Measurements from ENCODE around the gene CHD5.

CHD5 gene

DNA sequence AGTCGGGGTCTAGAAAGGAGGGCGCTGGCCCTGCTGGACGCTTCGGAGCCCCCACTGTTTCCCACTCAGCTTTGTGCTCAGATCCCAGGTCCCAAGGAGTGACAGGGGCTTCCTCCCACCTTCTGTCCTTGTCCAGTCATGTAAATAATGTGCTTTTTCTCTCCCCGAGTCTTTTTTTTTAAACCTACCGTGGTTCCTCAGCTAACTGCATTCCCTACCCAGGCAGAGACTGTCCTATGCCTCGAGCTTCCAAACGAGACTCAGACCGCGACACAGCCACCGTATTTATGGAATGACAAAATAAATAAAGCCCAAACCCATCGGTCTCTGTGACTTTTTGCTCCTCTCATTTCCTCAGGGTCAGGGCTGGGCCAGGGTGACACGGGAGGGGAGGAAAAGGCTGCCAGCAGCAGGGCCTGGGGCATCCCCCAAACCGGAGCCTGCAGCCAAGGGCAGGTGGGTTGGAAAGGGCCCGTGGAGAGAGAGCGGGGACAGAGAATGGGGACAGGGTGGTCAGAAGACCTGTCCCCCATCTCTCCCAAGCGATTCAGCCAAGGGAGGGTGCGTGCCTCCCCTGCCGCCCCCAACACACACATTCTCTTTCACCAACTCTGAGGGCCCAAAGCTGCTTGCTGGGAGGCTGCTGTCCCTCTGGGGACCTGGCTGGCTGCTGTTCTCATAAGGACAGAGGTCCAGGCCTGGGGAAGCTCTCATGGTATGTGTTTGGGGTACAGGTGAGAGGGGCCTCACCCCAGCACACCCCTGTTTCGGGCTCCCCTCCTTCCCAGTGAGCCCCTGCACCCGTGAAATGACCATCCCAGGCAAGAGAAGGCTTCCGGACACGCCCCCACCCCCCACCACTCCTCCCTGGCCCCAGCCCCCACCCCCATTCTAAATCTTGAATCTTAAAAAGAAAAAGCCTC, 79.0 kb downstream of the CHD5 start:
- DNase-seq (ENCODE audit: low read depth in 2 of 3, low spot score in 1 of 3): no peak

GRCh38 chr1:6099787-6100765, 80.0 kb downstream of the CHD5 start:
- DNase-seq (ENCODE audit: low read depth in 2 of 3, low spot score in 1 of 3): no peak

DNA sequence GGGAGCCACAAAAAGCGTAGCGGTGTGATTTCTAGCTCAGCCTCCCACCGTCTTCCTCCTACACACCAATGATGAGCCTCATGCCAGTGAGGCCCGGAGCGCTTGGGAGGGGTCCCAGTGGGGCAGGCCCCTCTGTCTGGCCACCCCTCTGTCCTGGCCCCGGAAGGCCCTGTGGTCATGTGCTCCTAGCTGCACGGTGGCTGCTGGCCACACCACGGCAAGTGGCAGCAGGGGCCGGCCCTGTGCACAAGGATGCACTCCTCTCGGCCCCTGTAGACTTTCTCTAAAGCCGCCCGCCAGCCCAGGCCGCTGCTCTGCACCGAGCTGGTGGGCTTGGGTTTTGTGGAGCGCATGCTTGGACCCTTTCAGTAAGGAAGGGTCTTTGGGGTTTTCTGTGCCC, 80.8 kb downstream of the CHD5 start:
- no peak for DNase-seq (ENCODE audit: low read depth in 2 of 3, low spot score in 1 of 3)

DNA sequence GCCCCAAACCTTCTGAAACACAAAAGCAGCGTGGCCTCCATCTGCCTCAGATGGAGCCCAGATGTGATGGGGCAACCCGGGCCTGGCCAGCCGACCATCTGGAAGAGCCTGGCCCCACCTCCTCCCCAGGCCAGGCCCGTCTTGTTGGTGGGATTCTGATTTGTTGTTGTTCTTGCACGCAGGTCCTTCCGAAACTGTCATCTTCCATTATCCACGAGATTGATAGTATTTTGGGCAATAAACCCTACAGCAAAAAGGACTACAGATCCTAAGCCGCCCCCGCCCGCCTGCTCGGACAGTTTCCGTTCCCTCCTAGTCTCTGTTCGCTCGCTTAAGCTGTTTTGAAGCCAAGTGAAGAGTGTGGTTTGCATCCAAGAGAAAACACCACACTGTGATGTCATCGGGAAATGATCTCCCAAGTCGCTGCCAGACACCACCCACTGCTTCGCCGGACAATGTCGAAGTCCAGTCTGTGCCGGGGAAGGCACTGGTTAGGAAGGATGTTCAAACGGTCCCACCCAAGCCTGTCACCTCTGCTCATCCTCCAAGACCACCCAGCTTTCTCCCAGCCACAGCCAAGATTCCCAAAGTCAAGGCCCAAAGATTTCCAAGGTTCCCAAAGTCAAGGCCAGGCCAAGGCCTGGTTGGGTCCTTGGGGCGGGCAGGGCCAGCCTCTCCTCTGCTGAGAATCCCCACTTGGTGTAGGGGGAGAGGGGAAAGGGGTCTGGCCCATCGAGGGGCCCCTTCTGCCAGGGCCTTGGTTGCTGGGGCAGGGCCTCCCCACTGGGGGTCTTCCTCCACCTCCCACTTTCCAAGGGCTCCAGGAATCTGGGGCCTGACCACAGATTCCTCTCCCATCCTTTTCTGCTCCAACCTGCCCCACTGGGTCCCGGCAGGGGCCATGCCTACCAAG, 81.6 kb downstream of the CHD5 start:
- DNase-seq (ENCODE audit: low read depth in 2 of 3, low spot score in 1 of 3): no peak

- no peak for DNase-seq (ENCODE audit: low read depth in 2 of 3, low spot score in 1 of 3)
These were observed 82.3 kb downstream of the CHD5 start for GRCh38 chr1:6097824-6098223.

GRCh38 chr1:6097117-6097595, 83.0 kb downstream of the CHD5 start:
- no peak for DNase-seq (ENCODE audit: low read depth in 2 of 3, low spot score in 1 of 3)

DNA sequence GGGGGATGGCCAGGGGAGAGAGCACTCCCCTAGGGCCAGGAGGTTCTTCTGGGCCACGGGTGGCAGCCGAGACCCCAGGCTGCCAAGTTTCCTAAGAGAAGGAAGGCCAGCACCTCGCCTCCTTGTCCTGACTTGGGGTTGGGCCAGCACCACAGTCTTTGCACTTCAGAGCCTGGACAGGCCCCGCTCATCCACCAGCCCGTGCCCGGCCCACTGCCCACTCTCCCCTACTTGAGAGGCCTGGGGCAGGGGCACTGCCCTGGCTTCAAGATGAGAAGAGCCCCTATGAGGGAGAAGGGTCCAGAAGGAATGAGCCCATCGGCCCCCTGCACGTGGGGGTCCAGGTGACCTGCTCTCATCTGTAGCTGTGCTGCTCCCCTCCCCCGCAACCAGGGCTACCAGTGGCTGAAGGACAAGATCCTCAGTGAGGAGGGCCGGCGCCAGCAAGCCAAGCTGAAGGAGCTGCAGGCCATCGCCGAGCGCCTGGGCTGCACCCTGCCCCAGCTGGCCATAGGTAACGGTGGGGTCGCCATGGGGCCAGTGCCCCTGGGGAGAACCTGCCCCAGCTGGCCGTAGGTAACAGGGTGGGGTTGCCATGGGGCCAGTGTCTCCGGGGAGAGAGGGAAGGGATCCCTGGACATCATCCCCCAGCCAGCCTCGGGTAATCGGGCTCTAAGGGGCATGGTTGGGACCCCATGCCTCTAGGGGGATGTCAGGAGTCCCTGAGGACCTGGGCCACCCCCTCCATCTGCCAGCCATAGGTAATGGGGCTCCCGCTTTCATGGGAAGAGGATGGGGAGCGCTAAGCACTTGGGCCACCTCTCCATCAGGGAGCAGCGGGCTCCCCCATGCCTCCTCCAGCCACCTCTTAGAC, 83.6 kb downstream of the CHD5 start:
- DNase-seq (ENCODE audit: low read depth in 2 of 3, low spot score in 1 of 3): no peak

GRCh38 chr1:6095511-6096242, 84.4 kb downstream of the CHD5 start:
- DNase-seq (ENCODE audit: low read depth in 2 of 3, low spot score in 1 of 3): no peak

DNA sequence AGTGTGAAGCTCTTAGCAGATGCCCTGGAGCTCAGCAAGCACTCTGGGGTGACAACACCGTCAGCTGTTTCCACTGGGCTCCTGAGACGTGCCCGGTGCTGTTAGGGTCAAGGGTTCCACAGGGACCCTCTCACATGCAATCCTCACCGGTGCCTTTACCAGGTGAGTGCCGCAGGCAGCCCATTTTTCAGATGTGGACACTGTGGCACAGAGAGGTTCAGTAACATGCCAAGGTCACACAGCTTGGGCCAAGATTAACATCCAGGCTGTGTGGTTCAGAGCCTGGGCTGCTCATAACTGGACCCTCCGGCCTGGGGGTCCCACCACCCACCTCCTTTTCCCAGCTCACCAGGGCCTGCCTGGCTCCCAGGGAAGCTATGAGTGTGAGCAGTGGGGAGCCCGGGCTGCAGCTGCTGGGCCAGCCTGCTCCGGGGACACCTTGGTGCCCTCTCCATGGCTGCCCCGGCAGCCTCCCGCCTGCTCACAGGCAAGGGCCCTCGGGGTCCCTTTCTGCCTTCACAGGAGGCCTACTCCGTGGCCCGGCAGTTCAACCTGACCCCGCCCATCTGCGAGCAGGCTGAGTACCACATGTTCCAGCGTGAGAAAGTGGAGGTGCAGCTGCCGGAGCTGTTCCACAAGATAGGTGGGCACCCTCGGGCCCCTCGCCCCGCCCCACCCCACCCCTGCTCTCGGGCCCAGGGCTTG, 85.2 kb downstream of the CHD5 start:
- no peak for DNase-seq (ENCODE audit: low read depth in 2 of 3, low spot score in 1 of 3)

DNA sequence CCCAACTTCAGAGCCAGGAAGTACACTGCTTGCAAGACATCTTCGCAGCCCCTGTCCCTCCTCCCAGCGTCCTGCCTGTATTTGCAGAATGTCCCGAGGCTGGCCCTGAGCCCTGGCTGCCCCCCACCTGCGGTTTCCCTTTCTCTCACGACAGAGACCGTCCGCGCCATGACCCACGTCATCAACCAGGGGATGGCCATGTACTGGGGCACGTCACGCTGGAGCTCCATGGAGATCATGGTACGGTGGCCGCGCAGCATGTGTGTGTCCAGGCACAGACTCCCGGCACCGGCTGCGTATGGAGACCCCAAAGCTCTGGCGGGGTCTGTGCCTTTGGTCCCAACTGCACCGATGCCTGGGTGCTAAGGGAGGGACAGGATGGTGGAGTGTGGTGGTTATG, 85.9 kb downstream of the CHD5 start:
- DNase-seq (ENCODE audit: low read depth in 2 of 3, low spot score in 1 of 3): no peak

- DNase-seq (ENCODE audit: low read depth in 2 of 3, low spot score in 1 of 3): no peak
These were observed 86.5 kb downstream of the CHD5 start for GRCh38 chr1:6093611-6094010.

DNA sequence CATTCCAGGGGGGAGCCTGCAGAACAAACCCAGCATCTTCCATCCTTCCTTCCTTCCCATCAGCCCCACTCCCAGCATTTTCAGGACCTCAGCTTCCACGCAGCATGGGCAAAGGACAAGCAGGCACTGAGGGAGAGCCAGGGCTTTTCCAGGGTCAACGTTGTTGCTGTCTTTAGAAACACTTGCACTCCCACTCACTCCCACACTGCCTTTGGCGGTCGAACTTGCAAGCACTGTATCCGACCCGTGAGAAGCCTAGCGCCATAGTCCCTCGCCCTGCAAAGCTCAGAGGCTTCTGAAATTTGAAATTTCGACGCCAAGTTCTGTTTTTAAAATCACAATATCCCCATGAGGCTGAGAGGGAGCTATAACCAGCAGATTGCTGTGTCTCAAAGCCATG, 87.0 kb downstream of the CHD5 start:
- no peak for DNase-seq (ENCODE audit: low read depth in 2 of 3, low spot score in 1 of 3)

GRCh38 chr1:6092211-6092610, 87.9 kb downstream of the CHD5 start:
- no peak for DNase-seq (ENCODE audit: low read depth in 2 of 3, low spot score in 1 of 3)

GRCh38 chr1:6091823-6092109, 88.4 kb downstream of the CHD5 start:
- DNase-seq (ENCODE audit: low read depth in 2 of 3, low spot score in 1 of 3): no peak

- DNase-seq (ENCODE audit: low read depth in 2 of 3, low spot score in 1 of 3): no peak
These were observed 88.9 kb downstream of the CHD5 start for GRCh38 chr1:6090996-6091822.

- no peak for DNase-seq (ENCODE audit: low read depth in 2 of 3, low spot score in 1 of 3)
These were observed 89.8 kb downstream of the CHD5 start for GRCh38 chr1:6090288-6090687.

GRCh38 chr1:6088956-6089355, 91.2 kb downstream of the CHD5 start:
- DNase-seq (ENCODE audit: low read depth in 2 of 3, low spot score in 1 of 3): no peak

GRCh38 chr1:6087958-6088357, 92.2 kb downstream of the CHD5 start:
- DNase-seq (ENCODE audit: low read depth in 2 of 3, low spot score in 1 of 3): no peak

All from stimulated activated CD4-positive, alpha-beta T cell treated with anti-CD3 and anti-CD28 coated beads, Interleukin-12 subunit alpha, Interleukin-12 subunit beta, amount 100 ng/mL, for 48 hours (primary cell).